ENCODE measurements around the gene GMEB1. TPM values are rescaled to one million over a fixed set of nuclear protein-coding genes. Genes with fewer than 3 reads are reported as not detected.

The GMEB1 gene
- polyA plus RNA-seq, 1 donor from 2014 or later: 4.9 TPM

DNA sequence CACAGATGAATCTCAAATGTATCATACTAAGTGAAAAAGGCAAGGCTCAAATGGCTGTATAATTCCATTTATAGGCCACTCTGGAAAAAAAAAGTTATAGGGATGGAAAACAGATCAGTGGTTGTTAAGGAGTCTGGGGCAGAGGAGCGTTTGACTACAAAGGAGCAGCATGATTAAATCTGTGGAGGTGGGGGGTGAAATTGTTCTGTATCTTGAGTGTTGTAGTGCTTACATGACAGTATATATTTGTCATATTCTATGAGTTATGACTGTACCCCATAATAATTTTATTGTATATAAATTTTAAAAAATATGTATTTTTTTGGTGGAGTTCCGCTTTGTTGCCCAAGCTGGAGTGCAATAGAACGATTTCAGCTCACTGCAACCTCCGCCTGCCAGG lies 36.0 kb upstream of the GMEB1 start:
- H3K36me3 ChIP-seq (ENCODE audit: insufficient read depth, low read length): no peaks in the 10 kb centered on the region
- no peak for TF ChIP-seq EP300 (conservative IDR thresholded peaks at IDR 0.05; ENCODE audit: poor library complexity, severe bottlenecking)
- TF ChIP-seq RAD21 (conservative IDR thresholded peaks at IDR 0.05): no peak
- TF ChIP-seq, protein P1, sequence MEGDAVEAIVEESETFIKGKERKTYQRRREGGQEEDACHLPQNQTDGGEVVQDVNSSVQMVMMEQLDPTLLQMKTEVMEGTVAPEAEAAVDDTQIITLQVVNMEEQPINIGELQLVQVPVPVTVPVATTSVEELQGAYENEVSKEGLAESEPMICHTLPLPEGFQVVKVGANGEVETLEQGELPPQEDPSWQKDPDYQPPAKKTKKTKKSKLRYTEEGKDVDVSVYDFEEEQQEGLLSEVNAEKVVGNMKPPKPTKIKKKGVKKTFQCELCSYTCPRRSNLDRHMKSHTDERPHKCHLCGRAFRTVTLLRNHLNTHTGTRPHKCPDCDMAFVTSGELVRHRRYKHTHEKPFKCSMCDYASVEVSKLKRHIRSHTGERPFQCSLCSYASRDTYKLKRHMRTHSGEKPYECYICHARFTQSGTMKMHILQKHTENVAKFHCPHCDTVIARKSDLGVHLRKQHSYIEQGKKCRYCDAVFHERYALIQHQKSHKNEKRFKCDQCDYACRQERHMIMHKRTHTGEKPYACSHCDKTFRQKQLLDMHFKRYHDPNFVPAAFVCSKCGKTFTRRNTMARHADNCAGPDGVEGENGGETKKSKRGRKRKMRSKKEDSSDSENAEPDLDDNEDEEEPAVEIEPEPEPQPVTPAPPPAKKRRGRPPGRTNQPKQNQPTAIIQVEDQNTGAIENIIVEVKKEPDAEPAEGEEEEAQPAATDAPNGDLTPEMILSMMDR (IDR thresholded peaks at IDR 0.05; ENCODE audit: poor library complexity, severe bottlenecking): no peak
- TF ChIP-seq, protein P2, sequence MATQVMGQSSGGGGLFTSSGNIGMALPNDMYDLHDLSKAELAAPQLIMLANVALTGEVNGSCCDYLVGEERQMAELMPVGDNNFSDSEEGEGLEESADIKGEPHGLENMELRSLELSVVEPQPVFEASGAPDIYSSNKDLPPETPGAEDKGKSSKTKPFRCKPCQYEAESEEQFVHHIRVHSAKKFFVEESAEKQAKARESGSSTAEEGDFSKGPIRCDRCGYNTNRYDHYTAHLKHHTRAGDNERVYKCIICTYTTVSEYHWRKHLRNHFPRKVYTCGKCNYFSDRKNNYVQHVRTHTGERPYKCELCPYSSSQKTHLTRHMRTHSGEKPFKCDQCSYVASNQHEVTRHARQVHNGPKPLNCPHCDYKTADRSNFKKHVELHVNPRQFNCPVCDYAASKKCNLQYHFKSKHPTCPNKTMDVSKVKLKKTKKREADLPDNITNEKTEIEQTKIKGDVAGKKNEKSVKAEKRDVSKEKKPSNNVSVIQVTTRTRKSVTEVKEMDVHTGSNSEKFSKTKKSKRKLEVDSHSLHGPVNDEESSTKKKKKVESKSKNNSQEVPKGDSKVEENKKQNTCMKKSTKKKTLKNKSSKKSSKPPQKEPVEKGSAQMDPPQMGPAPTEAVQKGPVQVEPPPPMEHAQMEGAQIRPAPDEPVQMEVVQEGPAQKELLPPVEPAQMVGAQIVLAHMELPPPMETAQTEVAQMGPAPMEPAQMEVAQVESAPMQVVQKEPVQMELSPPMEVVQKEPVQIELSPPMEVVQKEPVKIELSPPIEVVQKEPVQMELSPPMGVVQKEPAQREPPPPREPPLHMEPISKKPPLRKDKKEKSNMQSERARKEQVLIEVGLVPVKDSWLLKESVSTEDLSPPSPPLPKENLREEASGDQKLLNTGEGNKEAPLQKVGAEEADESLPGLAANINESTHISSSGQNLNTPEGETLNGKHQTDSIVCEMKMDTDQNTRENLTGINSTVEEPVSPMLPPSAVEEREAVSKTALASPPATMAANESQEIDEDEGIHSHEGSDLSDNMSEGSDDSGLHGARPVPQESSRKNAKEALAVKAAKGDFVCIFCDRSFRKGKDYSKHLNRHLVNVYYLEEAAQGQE (IDR thresholded peaks at IDR 0.05; ENCODE audit: borderline replicate concordance): no peak
- no peak for TF ChIP-seq MXI1 (conservative IDR thresholded peaks at IDR 0.05; ENCODE audit: poor library complexity, severe bottlenecking)
- TF ChIP-seq SMC3 (conservative IDR thresholded peaks at IDR 0.05; ENCODE audit: poor library complexity): no peak
- no peak for TF ChIP-seq EZH2 (IDR thresholded peaks at IDR 0.05; ENCODE audit: borderline replicate concordance, insufficient read depth, low read length, poor library complexity, severe bottlenecking)
- TF ChIP-seq POLR2AphosphoS5 (IDR thresholded peaks at IDR 0.05): no peak
- no peak for TF ChIP-seq TAF1 (IDR thresholded peaks at IDR 0.05; ENCODE audit: low read depth)
- no peaks in the 10 kb centered on the region for H3K9me3 ChIP-seq (ENCODE audit: low read length)
- no peaks in the 10 kb centered on the region for H3F3A ChIP-seq (ENCODE audit: insufficient read depth, low read length, poor library complexity, severe bottlenecking)
- H3K27me3 ChIP-seq (ENCODE audit: insufficient read depth, low read depth, low read length): no peaks in the 10 kb centered on the region
- H4K20me1 ChIP-seq (ENCODE audit: insufficient read depth): no peaks in the 10 kb centered on the region
- no peak overlapping the region for H2AFZ ChIP-seq (ENCODE audit: low read depth, low read length)
- H3K79me2 ChIP-seq (replicated peaks; ENCODE audit: insufficient read depth, low read length): no peaks in the 10 kb centered on the region
- H3K9ac ChIP-seq (ENCODE audit: low read length): no peak overlapping the region
- no peak overlapping the region for H3K4me2 ChIP-seq (ENCODE audit: low read length)
- no peak overlapping the region for H3K4me3 ChIP-seq (ENCODE audit: low read length)
- no peaks in the 10 kb centered on the region for H3K9me2 ChIP-seq (ENCODE audit: insufficient read depth, low read length)
- no peak overlapping the region for H3K27ac ChIP-seq (ENCODE audit: low read length)

DNA sequence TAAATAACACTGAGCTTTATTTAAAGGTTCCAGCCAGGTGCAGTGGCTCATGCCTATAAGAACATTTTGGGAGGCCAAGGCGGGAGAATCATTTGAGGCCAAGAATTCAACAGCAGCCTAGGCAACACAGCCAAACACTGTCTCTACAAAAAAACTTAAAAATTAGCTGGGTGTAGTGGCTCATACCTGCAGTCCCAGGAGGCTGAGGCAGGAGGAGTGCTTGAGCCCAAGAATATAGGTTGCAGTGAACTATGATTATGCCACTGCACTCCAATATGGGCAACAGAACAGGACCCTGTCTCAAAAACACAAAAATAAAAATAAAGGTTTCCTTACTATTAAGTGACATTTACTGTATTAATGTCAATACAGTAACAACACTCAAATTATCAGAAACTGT lies 27.8 kb upstream of the GMEB1 start:
- Histone ChIP-seq H2AFZ (ENCODE audit: low read depth, low read length) (no peak overlapping the region), H3K36me3 (ENCODE audit: insufficient read depth, low read length) (no peaks in the 10 kb centered on the region), H3K4me3 (ENCODE audit: low read length) (no peak overlapping the region), H4K20me1 (ENCODE audit: insufficient read depth) (no peaks in the 10 kb centered on the region), H3F3A (ENCODE audit: insufficient read depth, low read length, poor library complexity, severe bottlenecking) (peaks cover 8% of the 10 kb centered on the region), H3K79me2 (replicated peaks; ENCODE audit: insufficient read depth, low read length) (peaks cover 6% of the 10 kb centered on the region), H3K9me3 (ENCODE audit: low read length) (no peaks in the 10 kb centered on the region), H3K4me2 (ENCODE audit: low read length) (no peak overlapping the region), H3K9ac (ENCODE audit: low read length) (no peak overlapping the region), H3K9me2 (ENCODE audit: insufficient read depth, low read length) (no peaks in the 10 kb centered on the region), H3K27me3 (ENCODE audit: insufficient read depth, low read depth, low read length) (no peaks in the 10 kb centered on the region), H3K27ac (ENCODE audit: low read length) (no peak overlapping the region)
- TF ChIP-seq RAD21 (conservative IDR thresholded peaks at IDR 0.05): no peak
- TF ChIP-seq MXI1 (conservative IDR thresholded peaks at IDR 0.05; ENCODE audit: poor library complexity, severe bottlenecking): no peak
- no peak for TF ChIP-seq TAF1 (IDR thresholded peaks at IDR 0.05; ENCODE audit: low read depth)
